GM19372 (cell line): Measurements from ENCODE around the gene GLRX5.

Experiments used
- ATAC-seq: cut with Tn5 transposase; IDR thresholded peaks from one replicate; pipeline ENCODE4 v1.9.1; 2021; ENCODE audit warnings: mild to moderate bottlenecking, low read depth, moderate library complexity; ENCODE audit not compliant: unreplicated experiment

Gene GLRX5

GRCh38 chr14:95531969-95532368, 2.9 kb upstream of the GLRX5 start:
- no peak for ATAC-seq

GRCh38 chr14:95533391-95533821, 1.4 kb upstream of the GLRX5 start:
- ATAC-seq: no peak

GRCh38 chr14:95533822-95534221, 1.0 kb upstream of the GLRX5 start:
- ATAC-seq: no peak

- no peak for ATAC-seq
Measured at GRCh38 chr14:95535226-95536021, 574 bp downstream of the GLRX5 start.

- no peak for ATAC-seq
Measured at GRCh38 chr14:95536036-95536593, 1.3 kb downstream of the GLRX5 start.

- no peak for ATAC-seq
Measured at GRCh38 chr14:95536671-95537070, 1.8 kb downstream of the GLRX5 start.

GRCh38 chr14:95537298-95538089, 2.6 kb downstream of the GLRX5 start:
- ATAC-seq: no peak

- ATAC-seq: no peak
Measured at GRCh38 chr14:95538801-95539509, 4.1 kb downstream of the GLRX5 start.

- ATAC-seq: no peak
Measured at GRCh38 chr14:95540236-95540855, 5.5 kb downstream of the GLRX5 start.

GRCh38 chr14:95541346-95541745, 6.5 kb downstream of the GLRX5 start:
- ATAC-seq: no peak

GRCh38 chr14:95541932-95542930, 7.4 kb downstream of the GLRX5 start:
- ATAC-seq: no peak

GRCh38 chr14:95543021-95543420, 8.2 kb downstream of the GLRX5 start:
- no peak for ATAC-seq

- ATAC-seq: no peak
Measured at GRCh38 chr14:95544588-95544987, 9.7 kb downstream of the GLRX5 start.

- no peak for ATAC-seq
Measured at GRCh38 chr14:95545515-95546168, 10.8 kb downstream of the GLRX5 start.

- no peak for ATAC-seq
Measured at GRCh38 chr14:95547272-95547625, 12.4 kb downstream of the GLRX5 start.

GRCh38 chr14:95547626-95548327, 12.9 kb downstream of the GLRX5 start:
- no peak for ATAC-seq

GRCh38 chr14:95548328-95548929, 13.6 kb downstream of the GLRX5 start:
- no peak for ATAC-seq
